Stimulated activated CD4-positive, alpha-beta T cell treated with anti-CD3 and anti-CD28 coated beads, Interleukin-12 subunit alpha, Interleukin-12 subunit beta, amount 100 ng/mL, for 48 hours (primary cell): ENCODE measurements around the gene ANKUB1.
A peak's percentile ranks its signal among the peaks of the same experiment; 100 is the strongest.

Experiments used
- DNase-seq, 3 donors: peaks; one replicate each; pipeline ENCODE4 v3.0.0-alpha.2; 2020; ENCODE audit warnings: low read depth in 2 of 3, low spot score in 1 of 3

The ANKUB1 gene

DNA sequence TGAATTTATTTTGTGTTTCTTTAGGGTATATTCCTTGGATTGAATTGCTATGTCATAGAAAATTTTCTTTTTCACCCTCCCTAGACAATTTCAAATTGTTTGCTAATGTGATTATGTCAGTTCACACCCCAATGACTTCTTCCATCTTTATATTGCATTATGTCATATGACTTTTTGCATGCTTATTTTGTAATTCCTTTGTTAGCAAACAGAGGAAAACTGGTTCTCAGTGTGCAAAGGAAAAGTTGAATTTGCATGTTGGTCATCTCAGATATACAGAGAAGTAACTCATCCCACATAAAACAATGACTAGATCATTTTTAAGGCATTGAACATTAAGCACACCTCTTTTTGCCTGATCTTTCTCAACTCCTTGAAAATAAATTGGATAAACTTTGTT, 17.3 kb upstream of the ANKUB1 start:
- DNase-seq = no peak

GRCh38 chr3:149808209-149808829, 16.0 kb upstream of the ANKUB1 start:
- peak in 2 of 3 donors; percentile 38 to 59 for DNase-seq

DNA sequence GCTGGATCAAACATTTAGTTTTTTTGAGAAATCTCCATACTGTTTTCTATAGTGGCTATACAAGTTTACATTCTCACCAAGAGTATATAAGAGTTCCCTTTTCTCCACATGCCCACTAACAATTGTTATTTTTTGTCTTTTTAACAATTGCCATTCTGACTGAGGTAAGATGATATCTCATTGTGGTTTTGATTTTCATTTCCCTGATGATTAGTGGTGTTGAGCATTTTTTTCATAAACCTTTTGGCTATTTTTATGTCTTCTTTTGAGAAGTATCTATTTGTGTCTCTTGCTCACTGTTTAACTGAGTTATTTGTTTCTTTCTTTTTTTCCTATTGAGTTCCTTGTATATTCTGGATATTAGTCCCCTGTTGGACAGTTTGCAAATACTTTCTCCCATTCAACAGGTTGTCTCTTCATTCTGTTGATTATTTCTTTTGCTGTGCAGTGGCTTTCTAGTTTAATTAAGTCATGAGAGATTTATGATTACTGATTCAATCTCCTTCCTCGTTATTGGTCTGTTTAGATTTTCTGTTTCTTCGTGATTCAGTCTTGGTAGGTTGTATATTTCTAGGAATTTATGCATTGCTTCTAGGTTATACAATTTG, 13.9 kb upstream of the ANKUB1 start:
- DNase-seq = no peak

DNA sequence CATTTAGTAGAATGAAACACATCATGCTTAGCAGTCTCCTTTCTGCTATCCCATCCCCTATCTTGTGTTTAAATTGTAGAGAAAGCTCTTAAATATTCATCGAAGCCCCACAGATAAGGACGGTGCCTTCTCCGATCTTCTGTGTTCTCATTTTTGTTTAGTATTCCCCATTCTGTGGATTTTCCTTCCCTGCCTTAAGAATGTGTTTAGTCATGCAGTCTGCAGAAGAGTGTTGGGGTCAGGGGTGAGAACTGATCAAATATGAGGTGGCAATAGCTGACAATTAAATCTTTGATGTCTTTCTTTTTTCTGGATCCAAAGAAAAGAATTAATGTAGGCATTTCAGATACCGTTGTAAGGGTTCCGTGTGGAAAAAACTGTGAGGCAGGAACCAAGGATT, 9.3 kb upstream of the ANKUB1 start:
- no peak for DNase-seq

GRCh38 chr3:149801195-149801594, 8.8 kb upstream of the ANKUB1 start:
- no peak for DNase-seq

DNA sequence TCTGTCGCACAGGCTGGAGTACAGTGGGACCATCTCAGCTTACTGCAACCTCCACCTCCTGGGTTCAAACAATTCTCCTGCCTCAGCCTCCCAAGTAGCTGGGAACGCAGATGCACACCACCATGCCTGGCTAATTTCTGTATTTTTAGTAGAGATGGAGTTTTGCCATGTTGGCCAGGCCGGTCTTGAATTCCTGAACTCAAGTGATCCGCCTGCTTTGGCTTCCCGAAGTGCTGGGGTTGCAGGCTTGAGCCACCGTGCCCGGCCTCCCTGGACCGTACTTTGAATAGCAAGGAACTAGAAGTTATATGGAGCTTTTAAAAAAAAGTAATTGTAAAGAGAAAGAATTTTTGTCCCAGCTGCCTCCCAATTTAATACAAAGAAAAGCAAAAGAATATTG, 8.3 kb upstream of the ANKUB1 start:
- DNase-seq = no peak

GRCh38 chr3:149796026-149796425, 3.7 kb upstream of the ANKUB1 start:
- DNase-seq = no peak

GRCh38 chr3:149790698-149791097, 1.7 kb downstream of the ANKUB1 start:
- no peak for DNase-seq

DNA sequence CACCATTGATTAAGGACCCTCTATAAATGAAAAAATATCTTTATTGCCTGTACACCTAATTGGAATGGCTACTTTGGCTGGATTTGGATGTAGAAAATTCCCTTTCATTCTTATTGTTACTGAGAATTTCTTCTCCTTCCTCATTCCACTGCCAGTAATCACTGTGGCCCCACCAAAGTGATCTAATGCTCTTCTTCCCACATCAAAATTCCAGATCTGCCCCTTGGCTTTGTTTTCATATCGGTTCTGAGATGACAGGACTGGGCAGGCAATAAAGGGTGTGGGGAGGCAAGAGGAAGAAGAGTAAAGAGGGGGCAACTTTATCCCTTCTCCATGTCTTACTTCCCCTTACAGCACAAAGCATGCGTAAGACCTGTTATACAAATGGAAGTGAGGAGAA, 2.1 kb downstream of the ANKUB1 start:
- no peak for DNase-seq

- DNase-seq = no peak
Observed at GRCh38 chr3:149784064-149784704, 8.2 kb downstream of the ANKUB1 start.

- no peak for DNase-seq
Observed at GRCh38 chr3:149783576-149783975, 8.8 kb downstream of the ANKUB1 start.

DNA sequence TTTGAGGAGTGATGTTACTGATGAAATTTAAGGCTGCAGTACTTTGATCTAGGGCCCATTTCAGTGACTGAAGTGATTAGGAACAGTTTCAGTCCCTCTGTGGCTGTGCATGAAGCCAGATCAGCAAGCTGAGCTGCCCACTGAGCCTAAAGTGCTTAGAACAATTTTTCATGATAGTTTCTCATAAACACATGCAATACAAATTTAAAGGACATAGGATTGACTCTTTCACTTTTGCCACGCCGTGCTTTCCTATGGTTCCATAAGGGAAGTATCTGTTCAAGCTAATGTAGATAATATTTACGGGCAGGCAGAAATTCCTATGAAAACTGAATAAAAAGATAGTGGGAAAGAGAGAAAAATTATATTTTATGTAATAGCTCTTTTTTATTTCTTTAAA, 10.6 kb downstream of the ANKUB1 start:
- DNase-seq = no peak

DNA sequence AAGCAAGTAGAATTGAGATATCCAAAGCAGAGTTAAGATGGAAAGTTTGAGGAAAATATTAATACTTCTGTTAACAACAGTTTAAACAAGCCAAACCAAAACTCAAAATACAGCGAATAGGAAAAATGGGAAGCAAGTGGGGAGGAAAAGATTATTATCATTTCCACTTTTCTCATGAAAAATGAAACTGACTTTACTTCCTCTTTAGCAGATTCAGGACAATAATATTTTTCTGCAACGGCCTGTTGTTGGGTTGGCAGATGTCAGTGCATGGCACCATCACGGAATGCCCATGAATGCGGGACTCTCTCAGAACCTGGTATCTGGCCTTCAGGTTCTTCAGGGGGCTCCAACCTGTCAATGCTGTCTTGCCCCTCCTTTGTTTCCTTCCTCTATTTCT, 11.1 kb downstream of the ANKUB1 start:
- no peak for DNase-seq

DNA sequence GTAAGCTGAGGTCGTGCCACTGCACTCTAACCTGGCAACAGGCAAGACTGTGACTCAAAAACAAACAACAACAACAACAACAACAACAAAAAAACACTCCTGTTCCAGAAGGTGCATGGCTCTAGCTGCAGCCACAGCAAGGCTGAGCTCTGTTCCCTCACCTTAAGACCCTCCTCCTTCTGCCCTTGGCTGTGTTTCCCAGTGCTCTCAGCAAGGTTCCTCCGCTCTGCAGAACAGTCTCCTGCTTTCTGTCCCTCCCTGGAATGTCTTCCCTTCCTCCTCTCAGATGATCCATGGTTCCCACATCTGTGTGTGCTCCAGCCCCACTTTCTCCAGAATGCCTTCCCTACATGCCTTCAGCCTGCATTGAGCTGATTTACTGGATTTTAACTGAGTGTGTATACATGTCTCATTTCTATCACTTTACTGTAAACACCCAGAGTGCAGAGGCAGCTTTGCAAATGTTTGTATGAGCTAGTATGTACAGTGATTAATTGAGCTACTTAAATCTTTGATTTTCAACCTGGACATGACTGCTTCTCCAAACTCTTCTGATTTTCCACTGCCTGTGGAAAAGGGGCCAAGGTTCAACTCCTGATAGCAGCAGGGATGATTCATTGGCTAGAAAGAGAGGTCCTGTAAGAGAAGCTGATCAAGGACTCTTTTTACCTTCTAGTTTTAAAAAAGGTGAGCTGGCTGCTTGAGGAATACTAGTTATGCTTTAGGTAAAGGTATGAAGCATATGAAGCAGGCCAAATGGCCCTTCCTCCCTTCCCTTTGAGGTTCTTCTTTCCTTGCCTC, 14.7 kb downstream of the ANKUB1 start:
- DNase-seq = no peak

GRCh38 chr3:149776170-149776569, 16.2 kb downstream of the ANKUB1 start:
- DNase-seq = no peak

DNA sequence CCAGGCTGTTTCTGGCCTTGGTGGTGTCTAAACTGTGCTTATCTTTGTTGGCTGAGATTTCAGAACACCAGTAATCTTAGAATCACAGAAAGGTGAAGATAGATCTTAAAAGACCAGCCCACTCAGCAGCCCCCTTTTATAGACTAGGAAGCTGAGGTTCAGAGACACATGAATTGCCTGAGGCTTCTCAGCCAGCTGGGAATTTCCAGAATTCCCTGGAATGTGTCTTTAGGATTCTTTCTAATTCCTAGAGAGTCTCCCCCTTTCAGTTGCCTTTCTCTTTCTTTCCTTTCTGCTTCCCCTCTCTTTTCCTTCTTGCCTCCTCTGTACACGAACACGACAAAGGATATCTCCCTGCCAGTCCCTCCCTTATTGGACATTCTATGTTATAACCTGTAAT, 19.5 kb downstream of the ANKUB1 start:
- no peak for DNase-seq

DNA sequence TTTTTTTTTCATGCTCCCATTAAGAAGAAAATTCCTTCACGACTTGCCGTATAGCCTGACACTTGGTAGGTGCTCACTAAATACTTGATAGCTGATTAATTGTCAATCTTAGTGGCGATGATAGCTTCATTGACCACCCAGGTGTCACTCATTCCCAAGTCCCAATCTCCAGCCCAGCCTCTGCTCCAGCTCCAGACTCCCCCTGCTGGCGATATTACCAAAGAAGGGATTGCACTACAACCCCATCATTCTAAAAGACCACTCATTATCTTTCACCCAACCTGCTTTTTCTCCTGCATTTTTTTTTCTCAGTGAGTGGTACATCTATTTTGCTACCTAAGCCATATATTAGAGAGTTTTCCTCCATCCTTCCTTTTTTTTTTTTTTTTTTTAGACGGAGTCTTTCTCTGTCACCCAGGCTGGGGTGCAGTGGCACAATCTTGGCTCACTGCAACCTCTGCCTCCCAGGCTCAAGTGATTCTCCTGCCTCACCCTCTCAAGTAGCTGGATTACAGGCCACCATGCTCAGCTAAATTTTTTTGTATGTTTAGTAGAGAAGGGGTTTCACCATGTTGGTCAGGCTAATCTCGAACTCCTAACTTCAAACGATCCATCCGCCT, 20.6 kb downstream of the ANKUB1 start:
- peak in 2 of 3 donors; percentile 24 to 38 for DNase-seq

DNA sequence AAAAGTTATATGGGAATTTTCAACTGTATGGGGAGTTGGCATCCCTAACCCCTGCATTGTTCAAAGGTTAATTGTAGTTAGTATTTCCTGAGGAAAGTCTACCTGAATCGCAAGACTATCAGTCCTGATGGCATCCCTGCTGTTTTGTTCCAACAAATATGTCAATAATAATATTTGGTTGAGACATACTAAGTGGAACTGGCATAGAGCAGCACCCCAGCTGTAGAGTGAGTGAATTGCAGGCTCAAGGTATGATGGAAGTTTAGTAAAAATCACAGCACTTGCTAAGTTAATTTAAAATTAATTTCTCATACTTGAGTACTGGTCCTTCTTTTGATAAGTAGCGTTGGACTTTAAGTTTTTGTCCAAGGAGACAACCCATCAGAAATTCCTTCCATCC, 22.1 kb downstream of the ANKUB1 start:
- no peak for DNase-seq

- DNase-seq = no peak
Observed at GRCh38 chr3:149768704-149769103, 23.6 kb downstream of the ANKUB1 start.

- no peak for DNase-seq
Observed at GRCh38 chr3:149767720-149768119, 24.6 kb downstream of the ANKUB1 start.

- DNase-seq = no peak
Observed at GRCh38 chr3:149765762-149766334, 26.5 kb downstream of the ANKUB1 start.
